Sigmoid colon (tissue), 7 donors: ENCODE measurements around the gene FKBP15. TPM values are rescaled to one million over a fixed set of nuclear protein-coding genes. Genes with fewer than 3 reads are reported as not detected.

Experiments used
- DNase-seq: peaks from one replicate; pipeline ENCODE4 v3.0.0-alpha.2; 2019
- H3K27ac ChIP-seq, 4 donors: fragments of 200-600 bp; sonication (generic); one replicate each; pipeline ENCODE4 v1.5.1; 2016 to 2019; ENCODE audit warnings: mild to moderate bottlenecking in 1 of 4
- H3K27me3 ChIP-seq, 3 donors: fragments of 200-600 bp; sonication (generic); one replicate each; pipeline ENCODE4 v1.5.1; 2019; ENCODE audit warnings: mild to moderate bottlenecking in 1 of 3
- H3K36me3 ChIP-seq, 4 donors: fragments of 200-600 bp; sonication (generic); one replicate each; pipeline ENCODE4 v1.5.1; 2016 to 2019
- H3K4me1 ChIP-seq, 4 donors: fragments of 200-600 bp; sonication (generic); one replicate each; pipeline ENCODE4 v1.5.1; 2017 to 2019
- H3K4me3 ChIP-seq, 4 donors: fragments of 200-600 bp; sonication (generic); one replicate each; pipeline ENCODE4 v1.5.1; 2017 to 2019; ENCODE audit warnings: mild to moderate bottlenecking in 2 of 4, moderate library complexity in 1 of 4
- H3K9me3 ChIP-seq, 4 donors: fragments of 200-600 bp in 3 of 4; sonication (generic) in 3 of 4; one replicate each; pipeline versions ENCODE4 v1.5.1 to v1.6.1; 2013 to 2019
- CTCF ChIP-seq, 4 experiments: fragments of 450-650 bp in 3 of 4; fragments of 200-600 bp in 1 of 4; IDR thresholded peaks; one replicate each; pipeline ENCODE4 v1.5.1; 2016 to 2019; ENCODE audit warnings: antibody characterized with exemption in 4 of 4, mild to moderate bottlenecking in 3 of 4, moderate library complexity in 2 of 4
- EP300 ChIP-seq, 4 donors: sonication (generic); formaldehyde crosslinking; IDR thresholded peaks; one replicate each; pipeline ENCODE4 v1.6.1; 2017; ENCODE audit warnings: antibody characterized with exemption in 4 of 4
- POLR2A ChIP-seq, 2 donors: fragments of 450-650 bp; IDR thresholded peaks; one replicate each; pipeline ENCODE4 v1.6.1; 2016; ENCODE audit warnings: antibody characterized with exemption in 2 of 2, mild to moderate bottlenecking in 2 of 2, moderate library complexity in 2 of 2
- POLR2AphosphoS5 ChIP-seq, 4 donors: sonication (generic); formaldehyde crosslinking; IDR thresholded peaks; one replicate each; pipeline ENCODE4 v1.6.1; 2017; ENCODE audit warnings: antibody characterized with exemption in 4 of 4
- WGBS, 2 donors: extraction: QIAGEN DNeasy Blood & Tissue Kit; methylation state at CpG; one replicate each; pipeline ENCODE4 v1.1.7; 2013; 5-methylcytosine and 5-hydroxymethylcytosine counted together
- intact Hi-C: fragments of 100-400 bp; cut with DNase I; formaldehyde crosslinking; loops from one replicate; pipeline ENCODE4 v1.15.1; 2023
- polyA plus RNA-seq, 3 donors: library from polyadenylated mRNA; stranded (reverse); fragments of 200-250 nt; gene quantifications; one replicate each; pipeline ENCODE4 v1.2.3, GENCODE V29; 2013
- total RNA-seq, 4 donors: library from RNA; depleted of rRNA; stranded (reverse); fragments of >200 nt; gene quantifications; one replicate each; pipeline ENCODE4 v1.1.0, GENCODE V29; 2016
- donor health status: healthy with polysubstance abuse.
- donor health status: Bipolar disorder and iron deficiency.
- donor health status: healthy.

FKBP15 gene
- total and polyA plus RNA-seq, 7 donors = 7.2 to 22.5 (median 18.8) TPM

GRCh38 chr9:113185271-113185670, 35.8 kb downstream of the FKBP15 start:
- intact Hi-C loops = no loop called here
- H3K9me3 ChIP-seq = no peaks in the 10 kb centered on the region
- peaks cover 26 to 99% (median 57%) of the 10 kb centered on the region in 4 donors for H3K36me3 ChIP-seq
- TF ChIP-seq POLR2AphosphoS5 (IDR thresholded peaks at IDR 0.05) = no peak
- TF ChIP-seq POLR2A (IDR thresholded peaks at IDR 0.05) = no peak
- no peak for TF ChIP-seq EP300 (IDR thresholded peaks at IDR 0.05)
- no peak for TF ChIP-seq CTCF (IDR thresholded peaks at IDR 0.05)
- H3K27ac ChIP-seq = no peak overlapping the region
- no peaks in the 10 kb centered on the region for H3K27me3 ChIP-seq
- no peak overlapping the region for H3K4me3 ChIP-seq
- DNase-seq = no peak
- 94 to 96% methylated on average over 4 of the region's 4 CpGs for WGBS, 2 donors
- no peaks in the 10 kb centered on the region for H3K4me1 ChIP-seq

- TF ChIP-seq POLR2AphosphoS5 (IDR thresholded peaks at IDR 0.05) (no peak), CTCF (IDR thresholded peaks at IDR 0.05) (no peak), EP300 (IDR thresholded peaks at IDR 0.05) (no peak), POLR2A (IDR thresholded peaks at IDR 0.05) (no peak)
- Histone ChIP-seq H3K4me3 (no peak overlapping the region), H3K27ac (no peak overlapping the region), H3K9me3 (no peaks in the 10 kb centered on the region), H3K36me3 (peaks cover 26 to 99% (median 59%) of the 10 kb centered on the region in 4 donors), H3K4me1 (no peaks in the 10 kb centered on the region), H3K27me3 (no peaks in the 10 kb centered on the region)
- no peak for DNase-seq
- intact Hi-C loops = no loop called here
- WGBS, 2 donors = 93 to 94% methylated on average over 2 of the region's 2 CpGs
Measured at GRCh38 chr9:113184539-113184938, 36.5 kb downstream of the FKBP15 start.

- DNase-seq = no peak
- Histone ChIP-seq H3K27me3 (no peaks in the 10 kb centered on the region), H3K4me1 (no peaks in the 10 kb centered on the region), H3K27ac (no peak overlapping the region), H3K4me3 (no peak overlapping the region), H3K9me3 (no peaks in the 10 kb centered on the region), H3K36me3 (peaks cover 26 to 100% (median 59%) of the 10 kb centered on the region in 4 donors)
- whole genome bisulfite sequencing, 2 donors = 97 to 98% methylated on average over 2 of the region's 2 CpGs
- intact Hi-C loops = no loop called here
- TF ChIP-seq EP300 (IDR thresholded peaks at IDR 0.05) (no peak), POLR2AphosphoS5 (IDR thresholded peaks at IDR 0.05) (no peak), CTCF (IDR thresholded peaks at IDR 0.05) (no peak), POLR2A (IDR thresholded peaks at IDR 0.05) (no peak)
Measured at GRCh38 chr9:113183956-113184488, 37.1 kb downstream of the FKBP15 start.

- H3K27me3 ChIP-seq = no peaks in the 10 kb centered on the region
- H3K27ac ChIP-seq = no peak overlapping the region
- H3K9me3 ChIP-seq = no peaks in the 10 kb centered on the region
- intact Hi-C loops = no loop called here
- H3K4me3 ChIP-seq = no peak overlapping the region
- TF ChIP-seq CTCF (IDR thresholded peaks at IDR 0.05) = no peak
- no peak for TF ChIP-seq POLR2AphosphoS5 (IDR thresholded peaks at IDR 0.05)
- no peak for TF ChIP-seq EP300 (IDR thresholded peaks at IDR 0.05)
- no peak for TF ChIP-seq POLR2A (IDR thresholded peaks at IDR 0.05)
- peaks cover 28 to 100% (median 62%) of the 10 kb centered on the region in 4 donors for H3K36me3 ChIP-seq
- no peak for DNase-seq
- H3K4me1 ChIP-seq = no peaks in the 10 kb centered on the region
Measured at GRCh38 chr9:113181165-113181564, 39.9 kb downstream of the FKBP15 start.

GRCh38 chr9:113179839-113180238, 41.2 kb downstream of the FKBP15 start:
- no peak for DNase-seq

More at GRCh38 chr9:113179839-113180238, 41.2 kb downstream of the FKBP15 start:
- H3K9me3 ChIP-seq = no peaks in the 10 kb centered on the region
- no peaks in the 10 kb centered on the region for H3K4me1 ChIP-seq
- no peaks in the 10 kb centered on the region for H3K27me3 ChIP-seq
- no peak for TF ChIP-seq EP300 (IDR thresholded peaks at IDR 0.05)
- TF ChIP-seq CTCF (IDR thresholded peaks at IDR 0.05) = no peak
- no peak for TF ChIP-seq POLR2AphosphoS5 (IDR thresholded peaks at IDR 0.05)
- no peak for TF ChIP-seq POLR2A (IDR thresholded peaks at IDR 0.05)
- no peak overlapping the region for H3K27ac ChIP-seq
- no peak overlapping the region for H3K4me3 ChIP-seq
- WGBS, 2 donors = 80 to 92% methylated on average over 1 of the region's 1 CpG
- H3K36me3 ChIP-seq = peaks cover 27 to 98% (median 58%) of the 10 kb centered on the region in 4 donors
- intact Hi-C loops = no loop called here
